ENCODE data around the gene RBMS3.
"Not testable (repeated sequence)": the region's sequence is repeated elsewhere in the genome, so short reads cannot be mapped to it uniquely, and the experiment has no call there.

RBMS3 gene

GRCh38 chr3:29515451-29515850, 234.6 kb downstream of the RBMS3 start:
- Histone ChIP-seq H3K4me3 (ENCODE audit: low read depth in 1 of 2, low read length in 2 of 2) (no peak overlapping the region), H3K27me3 (ENCODE audit: low read depth, low read length) (no peaks in the 10 kb centered on the region), H3K36me3 (ENCODE audit: control insufficient read depth in 1 of 2, insufficient read depth in 2 of 2, low read length in 2 of 2) (no peaks in the 10 kb centered on the region), H3K9me3 (ENCODE audit: control insufficient read depth in 1 of 2, low read length in 2 of 2) (no peaks in the 10 kb centered on the region), H3K27ac (ENCODE audit: low read length) (no peak overlapping the region), H3K4me1 (ENCODE audit: control insufficient read depth in 1 of 2, insufficient read depth in 2 of 2, low read length in 2 of 2) (peaks cover 10 to 16% of the 10 kb centered on the region in 2 donors)

- Histone ChIP-seq H3K27me3 (ENCODE audit: low read depth, low read length) (no peaks in the 10 kb centered on the region), H3K4me3 (ENCODE audit: low read depth in 1 of 2, low read length in 2 of 2) (no peak overlapping the region), H3K9me3 (ENCODE audit: control insufficient read depth in 1 of 2, low read length in 2 of 2) (no peaks in the 10 kb centered on the region), H3K36me3 (ENCODE audit: control insufficient read depth in 1 of 2, insufficient read depth in 2 of 2, low read length in 2 of 2) (no peaks in the 10 kb centered on the region), H3K27ac (ENCODE audit: low read length) (no peak overlapping the region), H3K4me1 (ENCODE audit: control insufficient read depth in 1 of 2, insufficient read depth in 2 of 2, low read length in 2 of 2) (peaks cover 10 to 16% of the 10 kb centered on the region in 2 donors)
These were observed 235.3 kb downstream of the RBMS3 start for GRCh38 chr3:29516164-29516563.

- H3K27ac ChIP-seq (ENCODE audit: low read length) = no peak overlapping the region
- no peaks in the 10 kb centered on the region for H3K36me3 ChIP-seq (ENCODE audit: control insufficient read depth in 1 of 2, insufficient read depth in 2 of 2, low read length in 2 of 2)
- no peaks in the 10 kb centered on the region for H3K9me3 ChIP-seq (ENCODE audit: control insufficient read depth in 1 of 2, low read length in 2 of 2)
- H3K27me3 ChIP-seq (ENCODE audit: low read depth, low read length) = no peaks in the 10 kb centered on the region
- no peak overlapping the region for H3K4me3 ChIP-seq (ENCODE audit: low read depth in 1 of 2, low read length in 2 of 2)
- peaks cover 0 to 10% of the 10 kb centered on the region in 2 donors for H3K4me1 ChIP-seq (ENCODE audit: control insufficient read depth in 1 of 2, insufficient read depth in 2 of 2, low read length in 2 of 2)
These were observed 239.9 kb downstream of the RBMS3 start for GRCh38 chr3:29520764-29521163.

- H3K27ac ChIP-seq (ENCODE audit: low read length) = no peak overlapping the region
- H3K27me3 ChIP-seq (ENCODE audit: low read depth, low read length) = no peaks in the 10 kb centered on the region
- no peak overlapping the region for H3K4me3 ChIP-seq (ENCODE audit: low read depth in 1 of 2, low read length in 2 of 2)
- H3K36me3 ChIP-seq (ENCODE audit: control insufficient read depth in 1 of 2, insufficient read depth in 2 of 2, low read length in 2 of 2) = no peaks in the 10 kb centered on the region
- peaks cover 0 to 10% of the 10 kb centered on the region in 2 donors for H3K4me1 ChIP-seq (ENCODE audit: control insufficient read depth in 1 of 2, insufficient read depth in 2 of 2, low read length in 2 of 2)
- no peaks in the 10 kb centered on the region for H3K9me3 ChIP-seq (ENCODE audit: control insufficient read depth in 1 of 2, low read length in 2 of 2)
These were observed 240.4 kb downstream of the RBMS3 start for GRCh38 chr3:29521293-29521692.

- peaks cover 3 to 10% of the 10 kb centered on the region in 2 donors for H3K4me1 ChIP-seq (ENCODE audit: control insufficient read depth in 1 of 2, insufficient read depth in 2 of 2, low read length in 2 of 2)
- no peaks in the 10 kb centered on the region for H3K9me3 ChIP-seq (ENCODE audit: control insufficient read depth in 1 of 2, low read length in 2 of 2)
- no peak overlapping the region for H3K27ac ChIP-seq (ENCODE audit: low read length)
These were observed 240.9 kb downstream of the RBMS3 start for GRCh38 chr3:29521751-29522150.

GRCh38 chr3:29524433-29524832, 243.6 kb downstream of the RBMS3 start:
- H3K36me3 ChIP-seq (ENCODE audit: control insufficient read depth in 1 of 2, insufficient read depth in 2 of 2, low read length in 2 of 2); H3K27ac ChIP-seq (ENCODE audit: low read length); H3K4me3 ChIP-seq (ENCODE audit: low read depth in 1 of 2, low read length in 2 of 2); H3K27me3 ChIP-seq (ENCODE audit: low read depth, low read length); H3K9me3 ChIP-seq (ENCODE audit: control insufficient read depth in 1 of 2, low read length in 2 of 2): not testable (repeated sequence)
- H3K4me1 ChIP-seq (ENCODE audit: control insufficient read depth in 1 of 2, insufficient read depth in 2 of 2, low read length in 2 of 2) = peaks cover 9 to 10% of the 10 kb centered on the region in 2 donors

More at GRCh38 chr3:29521751-29522150, 240.9 kb downstream of the RBMS3 start:
- no peak overlapping the region for H3K4me3 ChIP-seq (ENCODE audit: low read depth in 1 of 2, low read length in 2 of 2)
- H3K36me3 ChIP-seq (ENCODE audit: control insufficient read depth in 1 of 2, insufficient read depth in 2 of 2, low read length in 2 of 2) = no peaks in the 10 kb centered on the region
- H3K27me3 ChIP-seq (ENCODE audit: low read depth, low read length) = no peaks in the 10 kb centered on the region

- no peaks in the 10 kb centered on the region for H3K27me3 ChIP-seq (ENCODE audit: low read depth, low read length)
- H3K27ac ChIP-seq (ENCODE audit: low read length) = peak overlapping the region; percentile 11
- no peaks in the 10 kb centered on the region for H3K9me3 ChIP-seq (ENCODE audit: control insufficient read depth in 1 of 2, low read length in 2 of 2)
- peaks cover 10 to 13% of the 10 kb centered on the region in 2 donors for H3K4me1 ChIP-seq (ENCODE audit: control insufficient read depth in 1 of 2, insufficient read depth in 2 of 2, low read length in 2 of 2)
- no peaks in the 10 kb centered on the region for H3K36me3 ChIP-seq (ENCODE audit: control insufficient read depth in 1 of 2, insufficient read depth in 2 of 2, low read length in 2 of 2)
- no peak overlapping the region for H3K4me3 ChIP-seq (ENCODE audit: low read depth in 1 of 2, low read length in 2 of 2)
These were observed 244.5 kb downstream of the RBMS3 start for GRCh38 chr3:29525254-29525881.

GRCh38 chr3:29527246-29527645, 246.4 kb downstream of the RBMS3 start:
- Histone ChIP-seq H3K36me3 (ENCODE audit: control insufficient read depth in 1 of 2, insufficient read depth in 2 of 2, low read length in 2 of 2) (no peaks in the 10 kb centered on the region), H3K9me3 (ENCODE audit: control insufficient read depth in 1 of 2, low read length in 2 of 2) (no peaks in the 10 kb centered on the region), H3K4me3 (ENCODE audit: low read depth in 1 of 2, low read length in 2 of 2) (no peak overlapping the region), H3K27me3 (ENCODE audit: low read depth, low read length) (no peaks in the 10 kb centered on the region), H3K27ac (ENCODE audit: low read length) (no peak overlapping the region), H3K4me1 (ENCODE audit: control insufficient read depth in 1 of 2, insufficient read depth in 2 of 2, low read length in 2 of 2) (peaks cover 10 to 15% of the 10 kb centered on the region in 2 donors)

- Histone ChIP-seq H3K9me3 (ENCODE audit: control insufficient read depth in 1 of 2, low read length in 2 of 2) (no peaks in the 10 kb centered on the region), H3K4me1 (ENCODE audit: control insufficient read depth in 1 of 2, insufficient read depth in 2 of 2, low read length in 2 of 2) (peaks cover 0 to 13% of the 10 kb centered on the region in 2 donors), H3K4me3 (ENCODE audit: low read depth in 1 of 2, low read length in 2 of 2) (no peak overlapping the region), H3K36me3 (ENCODE audit: control insufficient read depth in 1 of 2, insufficient read depth in 2 of 2, low read length in 2 of 2) (no peaks in the 10 kb centered on the region), H3K27ac (ENCODE audit: low read length) (no peak overlapping the region), H3K27me3 (ENCODE audit: low read depth, low read length) (no peaks in the 10 kb centered on the region)
These were observed 250.8 kb downstream of the RBMS3 start for GRCh38 chr3:29531644-29532043.

- Histone ChIP-seq H3K27me3 (ENCODE audit: low read depth, low read length) (no peaks in the 10 kb centered on the region), H3K4me3 (ENCODE audit: low read depth in 1 of 2, low read length in 2 of 2) (no peak overlapping the region), H3K36me3 (ENCODE audit: control insufficient read depth in 1 of 2, insufficient read depth in 2 of 2, low read length in 2 of 2) (no peaks in the 10 kb centered on the region), H3K4me1 (ENCODE audit: control insufficient read depth in 1 of 2, insufficient read depth in 2 of 2, low read length in 2 of 2) (peaks cover 0 to 8% of the 10 kb centered on the region in 2 donors), H3K9me3 (ENCODE audit: control insufficient read depth in 1 of 2, low read length in 2 of 2) (no peaks in the 10 kb centered on the region), H3K27ac (ENCODE audit: low read length) (no peak overlapping the region)
These were observed 251.6 kb downstream of the RBMS3 start for GRCh38 chr3:29532473-29532872.

GRCh38 chr3:29534006-29534405, 253.1 kb downstream of the RBMS3 start:
- no peaks in the 10 kb centered on the region for H3K27me3 ChIP-seq (ENCODE audit: low read depth, low read length)
- H3K9me3 ChIP-seq (ENCODE audit: control insufficient read depth in 1 of 2, low read length in 2 of 2) = no peaks in the 10 kb centered on the region
- no peak overlapping the region for H3K4me3 ChIP-seq (ENCODE audit: low read depth in 1 of 2, low read length in 2 of 2)
- no peak overlapping the region for H3K27ac ChIP-seq (ENCODE audit: low read length)
- H3K36me3 ChIP-seq (ENCODE audit: control insufficient read depth in 1 of 2, insufficient read depth in 2 of 2, low read length in 2 of 2) = no peaks in the 10 kb centered on the region
- H3K4me1 ChIP-seq (ENCODE audit: control insufficient read depth in 1 of 2, insufficient read depth in 2 of 2, low read length in 2 of 2) = peaks cover 0 to 13% of the 10 kb centered on the region in 2 donors
